Smooth muscle cell (in vitro differentiated cells): ENCODE data around the gene MICAL3. TPM values are rescaled to one million over a fixed set of nuclear protein-coding genes. Genes with fewer than 3 reads are reported as not detected.

Source experiments
- DNase-seq: peaks from one replicate; lab custom pipeline; 2025; ENCODE audit not compliant: unreplicated experiment; lab: John Stamatoyannopoulos, UW
- H2AFZ ChIP-seq: fragments of 200-600 bp; sonication (generic); 2 replicates; pipeline ENCODE4 v1.6.0; 2016; ENCODE audit warnings: antibody characterized with exemption, low read depth, mild to moderate bottlenecking
- H3F3A ChIP-seq: fragments of 200-600 bp; sonication (generic); 2 replicates; pipeline ENCODE4 v1.6.0; 2017; ENCODE audit warnings: antibody characterized with exemption, low read depth
- H3K27ac ChIP-seq: fragments of 200-600 bp; sonication (generic); 2 replicates; pipeline ENCODE4 v1.5.1; 2016; ENCODE audit warnings: low read depth, mild to moderate bottlenecking
- H3K27me3 ChIP-seq: fragments of 200-600 bp; sonication (generic); 2 replicates; pipeline ENCODE4 v1.6.1; 2016; ENCODE audit warnings: low read depth, mild to moderate bottlenecking
- H3K36me3 ChIP-seq: fragments of 200-600 bp; sonication (generic); 2 replicates; pipeline ENCODE4 v1.5.1; 2016; ENCODE audit warnings: low read depth
- H3K4me1 ChIP-seq: fragments of 200-600 bp; sonication (generic); 2 replicates; pipeline ENCODE4 v1.5.1; 2016; ENCODE audit warnings: low read depth
- H3K4me2 ChIP-seq: fragments of 200-600 bp; sonication (generic); 2 replicates; pipeline ENCODE4 v1.6.0; 2016; ENCODE audit warnings: mild to moderate bottlenecking
- H3K4me3 ChIP-seq: fragments of 200-600 bp; sonication (generic); 2 replicates; pipeline ENCODE4 v1.5.1; 2016; ENCODE audit warnings: mild to moderate bottlenecking
- H3K79me2 ChIP-seq: fragments of 200-600 bp; sonication (generic); 2 replicates; pipeline ENCODE4 v1.6.0; 2016; ENCODE audit warnings: low read depth, mild to moderate bottlenecking
- H3K9ac ChIP-seq: fragments of 200-600 bp; sonication (generic); 2 replicates; pipeline ENCODE4 v1.6.0; 2016; ENCODE audit warnings: low read depth
- H3K9me3 ChIP-seq: fragments of 200-600 bp; sonication (generic); replicated peaks from 2 replicates; pipeline ENCODE4 v1.5.1; 2016; ENCODE audit warnings: low read depth
- H4K20me1 ChIP-seq: fragments of 200-600 bp; sonication (generic); 2 replicates; pipeline ENCODE4 v1.6.0; 2016; ENCODE audit warnings: low read depth
- CTCF ChIP-seq: fragments of 200-600 bp; sonication (generic); IDR thresholded peaks from 2 replicates; pipeline ENCODE4 v1.5.1; 2017; ENCODE audit warnings: borderline replicate concordance, mild to moderate bottlenecking, antibody characterized with exemption; ENCODE audit not compliant: insufficient read depth, poor library complexity, severe bottlenecking
- WGBS: methylation state at CpG from one replicate; pipeline ENCODE4 v1.1.7; 2016; ENCODE audit warnings: low lambda C conversion rate; 5-methylcytosine and 5-hydroxymethylcytosine counted together
- polyA plus RNA-seq: library from polyadenylated mRNA; unstranded; fragments of >200 nt; fragmentation: Nextera tagmentation; extraction: Ambion mirVana; gene quantifications from 2 replicates; pipeline ENCODE4 v1.2.1, GENCODE V29; 2016
- total RNA-seq: library from RNA; depleted of rRNA; stranded (reverse); fragments of >200 nt; gene quantifications from 2 replicates; pipeline ENCODE4 v1.2.3, GENCODE V29; 2014

MICAL3 gene
- total and polyA plus RNA-seq, 2 experiments from 2014 or later = 3.1 to 28.6 TPM

- Histone ChIP-seq H3K27ac (no peak overlapping the region), H4K20me1 (peaks cover 8% of the 10 kb centered on the region), H3F3A (no peaks in the 10 kb centered on the region), H3K4me1 (peaks cover 14% of the 10 kb centered on the region), H2AFZ (no peak overlapping the region), H3K9me3 (no peaks in the 10 kb centered on the region), H3K4me2 (no peak overlapping the region), H3K27me3 (no peaks in the 10 kb centered on the region), H3K36me3 (no peaks in the 10 kb centered on the region), H3K9ac (no peak overlapping the region), H3K4me3 (no peak overlapping the region), H3K79me2 (no peaks in the 10 kb centered on the region)
- no peak for DNase-seq
- 92% methylated on average over 27 of the region's 27 CpGs for WGBS
- no peak for TF ChIP-seq CTCF
These were observed 247.2 kb downstream of the MICAL3 start for GRCh38 chr22:17777005-17777716.

GRCh38 chr22:17775781-17776465, 248.4 kb downstream of the MICAL3 start:
- H3K27ac ChIP-seq = no peak overlapping the region
- no peaks in the 10 kb centered on the region for H3K27me3 ChIP-seq
- H3F3A ChIP-seq = no peaks in the 10 kb centered on the region
- no peaks in the 10 kb centered on the region for H3K36me3 ChIP-seq
- peaks cover 13% of the 10 kb centered on the region for H4K20me1 ChIP-seq
- H3K9me3 ChIP-seq = no peaks in the 10 kb centered on the region
- no peak overlapping the region for H3K4me3 ChIP-seq
- no peak overlapping the region for H3K4me2 ChIP-seq
- TF ChIP-seq CTCF = no peak
- H3K79me2 ChIP-seq = no peaks in the 10 kb centered on the region
- DNase-seq = no peak
- H2AFZ ChIP-seq = no peak overlapping the region
- no peak overlapping the region for H3K9ac ChIP-seq
- peaks cover 11% of the 10 kb centered on the region for H3K4me1 ChIP-seq
- 95% methylated on average over 10 of the region's 10 CpGs for WGBS

GRCh38 chr22:17774926-17775685, 249.3 kb downstream of the MICAL3 start:
- Histone ChIP-seq H3K9ac (no peak overlapping the region), H3K4me1 (peaks cover 11% of the 10 kb centered on the region), H3K4me2 (peak overlapping the region; percentile 90), H3K4me3 (peak overlapping the region; percentile 71), H3K79me2 (no peaks in the 10 kb centered on the region), H3K27ac (no peak overlapping the region), H3K36me3 (no peaks in the 10 kb centered on the region), H2AFZ (no peak overlapping the region), H3K27me3 (no peaks in the 10 kb centered on the region), H3F3A (no peaks in the 10 kb centered on the region), H3K9me3 (no peaks in the 10 kb centered on the region), H4K20me1 (peaks cover 17% of the 10 kb centered on the region)
- 82% methylated on average over 27 of the region's 27 CpGs for WGBS
- DNase-seq = no peak
- no peak for TF ChIP-seq CTCF
